CD1c-positive myeloid dendritic cell (primary cell): ENCODE measurements around the gene DNAJB13.

Experiments used
- DNase-seq: peaks from one replicate; pipeline ENCODE4 v3.0.0-alpha.2; 2016; ENCODE audit errors: extremely low spot score

The DNAJB13 gene

GRCh38 chr11:74015919-74016684, 65.3 kb downstream of the DNAJB13 start:
- no peak for DNase-seq

GRCh38 chr11:74017631-74018030, 66.8 kb downstream of the DNAJB13 start:
- DNase-seq: no peak

GRCh38 chr11:74018331-74019005, 67.6 kb downstream of the DNAJB13 start:
- DNase-seq: peak; percentile 87

GRCh38 chr11:74019104-74019738, 68.4 kb downstream of the DNAJB13 start:
- DNase-seq: peak; percentile 42

GRCh38 chr11:74019860-74020259, 69.0 kb downstream of the DNAJB13 start:
- peak; percentile 79 for DNase-seq
